ENCODE data around the gene KLHL22.
"Not testable (repeated sequence)": the region's sequence is repeated elsewhere in the genome, so short reads cannot be mapped to it uniquely, and the experiment has no call there.

KLHL22 gene, protein sequence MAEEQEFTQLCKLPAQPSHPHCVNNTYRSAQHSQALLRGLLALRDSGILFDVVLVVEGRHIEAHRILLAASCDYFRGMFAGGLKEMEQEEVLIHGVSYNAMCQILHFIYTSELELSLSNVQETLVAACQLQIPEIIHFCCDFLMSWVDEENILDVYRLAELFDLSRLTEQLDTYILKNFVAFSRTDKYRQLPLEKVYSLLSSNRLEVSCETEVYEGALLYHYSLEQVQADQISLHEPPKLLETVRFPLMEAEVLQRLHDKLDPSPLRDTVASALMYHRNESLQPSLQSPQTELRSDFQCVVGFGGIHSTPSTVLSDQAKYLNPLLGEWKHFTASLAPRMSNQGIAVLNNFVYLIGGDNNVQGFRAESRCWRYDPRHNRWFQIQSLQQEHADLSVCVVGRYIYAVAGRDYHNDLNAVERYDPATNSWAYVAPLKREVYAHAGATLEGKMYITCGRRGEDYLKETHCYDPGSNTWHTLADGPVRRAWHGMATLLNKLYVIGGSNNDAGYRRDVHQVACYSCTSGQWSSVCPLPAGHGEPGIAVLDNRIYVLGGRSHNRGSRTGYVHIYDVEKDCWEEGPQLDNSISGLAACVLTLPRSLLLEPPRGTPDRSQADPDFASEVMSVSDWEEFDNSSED

DNA sequence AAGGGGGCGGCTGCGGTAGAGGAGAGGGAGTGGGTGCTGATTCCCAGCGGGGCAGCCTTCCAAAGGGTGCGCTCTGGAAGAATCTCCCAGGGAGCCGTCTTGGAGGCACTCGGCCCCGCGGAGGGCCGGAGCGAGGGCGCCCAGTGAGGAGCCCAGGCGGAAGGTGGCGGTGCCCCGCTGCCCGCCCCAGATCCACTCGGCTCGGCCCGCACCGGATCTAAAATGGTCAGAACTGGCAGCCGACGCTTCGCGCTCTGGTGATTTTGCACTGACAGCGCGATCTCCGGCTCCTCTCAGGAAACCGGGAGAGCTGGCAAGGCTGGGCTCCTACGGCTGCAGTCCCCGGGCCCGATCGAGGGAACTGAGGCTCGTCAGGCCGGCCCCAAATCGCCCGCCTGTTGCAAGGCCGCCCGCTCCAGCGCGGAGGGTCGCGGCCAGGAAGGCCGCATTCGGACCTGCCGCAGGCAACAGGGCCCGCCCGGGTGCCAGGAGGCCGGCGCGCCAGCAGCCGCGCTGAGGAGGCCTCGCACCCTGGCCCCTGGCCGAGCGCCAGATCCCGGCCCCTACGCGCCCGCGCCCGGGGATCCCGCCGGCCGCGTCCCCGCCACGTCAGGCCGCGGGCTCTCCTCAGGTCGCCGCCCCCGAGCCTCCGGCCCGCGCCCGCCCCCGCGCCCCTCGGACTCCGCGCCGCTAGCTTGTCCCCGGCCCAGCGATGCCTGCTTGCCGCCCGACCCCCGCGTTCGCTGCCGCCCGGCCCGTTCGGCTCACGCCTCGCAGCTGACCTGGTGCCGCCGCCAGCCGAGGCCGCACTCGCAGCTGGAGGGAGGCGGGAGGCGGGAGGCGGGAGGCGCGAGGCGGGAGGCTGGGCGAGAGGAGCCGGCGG, at the start of gene KLHL22:
Gene KLHL22 (minus strand): TSS at position 818 of the 883 bp plus-strand sequence. CDS start 6,584 bp downstream, outside the sequence.
- DNase-seq (ENCODE audit: low read depth in 2 of 2) = no peak

DNA sequence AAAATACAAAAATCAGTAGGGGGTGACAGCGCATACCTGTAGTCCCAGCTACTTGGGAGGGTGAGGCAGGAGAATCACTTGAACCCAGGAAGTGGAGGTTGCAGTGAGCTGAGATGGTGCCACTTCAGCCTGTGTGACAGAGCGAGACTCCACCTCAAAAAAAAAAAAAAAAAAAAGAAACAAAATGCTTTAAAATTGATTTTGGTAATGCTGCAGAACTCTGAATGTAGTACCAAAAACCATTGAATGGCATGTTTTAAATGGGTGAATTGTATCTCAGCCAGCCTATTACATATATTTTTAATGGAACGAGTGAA, 49.7 kb upstream of the KLHL22 start:
- not testable (repeated sequence) for DNase-seq (ENCODE audit: low read depth in 2 of 2)

DNA sequence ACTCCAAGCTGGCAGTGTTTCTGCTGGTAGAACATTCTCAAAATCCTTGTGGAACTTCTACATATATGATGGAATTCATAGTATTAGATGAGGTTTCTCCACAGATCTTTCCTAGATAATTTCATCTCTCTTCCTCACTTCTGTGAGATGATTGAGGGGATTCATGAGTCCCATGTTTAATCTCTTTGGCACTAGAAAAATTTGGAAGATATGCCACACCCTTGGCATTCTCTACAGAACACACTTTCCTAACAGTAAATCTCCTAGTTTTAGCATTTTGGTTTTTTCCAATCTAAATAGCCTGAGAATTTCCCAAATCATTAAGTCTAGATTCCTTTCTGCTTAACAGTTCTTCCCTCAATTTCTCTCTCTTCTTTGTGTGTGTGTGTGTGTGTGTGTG, 47.1 kb upstream of the KLHL22 start:
- no peak for DNase-seq (ENCODE audit: low read depth in 2 of 2)

DNA sequence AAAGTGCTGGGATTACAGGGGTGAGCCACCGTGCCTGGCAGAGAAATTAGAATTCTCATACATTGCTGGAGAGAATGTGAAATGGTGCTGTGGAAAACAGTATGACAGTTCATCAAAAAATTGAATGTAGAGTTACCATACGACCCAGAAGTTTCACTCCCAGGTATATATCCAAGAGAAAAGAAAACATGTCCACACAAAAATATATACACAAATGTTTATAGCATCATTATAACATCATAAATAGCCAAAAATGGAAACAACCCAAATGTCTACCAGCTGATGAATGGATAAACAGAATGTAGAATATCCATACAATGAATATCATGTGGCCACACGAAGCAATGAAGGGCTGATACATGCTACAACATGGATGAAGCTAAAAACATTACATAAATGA, 46.5 kb upstream of the KLHL22 start:
- DNase-seq (ENCODE audit: low read depth in 2 of 2) = no peak

DNA sequence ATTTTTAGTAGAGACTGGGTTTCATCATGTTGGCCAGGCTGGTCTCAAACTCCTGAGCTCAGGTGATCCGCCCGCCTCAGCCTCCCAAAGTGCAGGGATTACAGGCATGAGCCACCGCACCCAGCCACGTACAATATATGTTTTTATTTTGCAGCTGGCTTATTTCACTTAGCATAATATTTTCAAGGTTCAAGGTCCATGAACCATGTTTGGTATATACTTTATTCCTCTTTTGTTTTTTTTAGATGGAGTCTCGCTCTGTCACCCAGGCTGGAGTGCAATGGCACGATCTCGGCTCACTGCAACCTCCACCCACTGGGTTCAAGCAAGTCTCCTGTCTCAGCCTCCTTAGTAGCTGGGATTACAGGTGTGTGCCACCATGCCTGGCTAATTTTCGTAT, 43.3 kb upstream of the KLHL22 start:
- DNase-seq (ENCODE audit: low read depth in 2 of 2) = not testable (repeated sequence)

DNA sequence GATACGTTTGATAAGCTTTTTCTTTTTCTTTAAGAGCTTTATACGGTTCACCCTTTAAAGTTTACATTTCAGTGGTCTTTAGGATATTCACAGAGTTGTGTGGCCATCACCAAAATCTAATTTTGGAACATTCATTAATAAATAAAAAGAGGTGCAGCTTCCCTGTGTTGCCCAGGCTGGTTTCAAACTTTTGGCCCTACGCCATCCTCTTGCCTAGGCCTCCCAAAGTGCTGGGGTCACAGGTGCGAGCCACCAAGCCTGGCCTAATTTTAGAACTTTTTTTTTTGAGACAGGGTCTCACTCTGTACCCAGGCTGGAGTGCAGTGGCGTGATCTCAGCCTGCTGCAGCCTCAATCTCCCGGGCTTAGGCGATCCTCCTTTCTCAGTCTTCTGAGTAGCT, 42.4 kb upstream of the KLHL22 start:
- DNase-seq (ENCODE audit: low read depth in 2 of 2) = no peak

DNA sequence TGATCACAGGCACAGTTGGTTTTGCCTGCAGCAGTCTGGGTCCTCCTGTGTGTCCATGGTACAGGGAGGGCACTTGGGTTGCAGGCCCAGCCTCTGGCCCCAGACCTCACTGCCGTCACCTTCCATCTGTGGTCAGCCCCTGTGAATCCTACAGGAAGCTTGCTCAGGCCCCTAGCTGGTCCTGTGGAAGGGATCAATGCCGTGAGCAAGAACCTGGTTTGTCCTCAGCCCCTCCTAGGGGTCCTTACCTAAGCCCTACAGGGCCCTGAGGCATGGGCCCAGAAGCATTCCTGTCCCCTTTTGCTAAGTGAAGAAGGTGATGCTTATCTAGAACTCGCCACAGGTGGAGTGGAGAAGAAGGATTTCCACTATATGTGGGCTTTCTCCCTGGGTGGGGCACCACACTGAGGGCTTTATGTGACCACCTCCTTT, 41.7 kb upstream of the KLHL22 start:
- no peak for DNase-seq (ENCODE audit: low read depth in 2 of 2)

DNA sequence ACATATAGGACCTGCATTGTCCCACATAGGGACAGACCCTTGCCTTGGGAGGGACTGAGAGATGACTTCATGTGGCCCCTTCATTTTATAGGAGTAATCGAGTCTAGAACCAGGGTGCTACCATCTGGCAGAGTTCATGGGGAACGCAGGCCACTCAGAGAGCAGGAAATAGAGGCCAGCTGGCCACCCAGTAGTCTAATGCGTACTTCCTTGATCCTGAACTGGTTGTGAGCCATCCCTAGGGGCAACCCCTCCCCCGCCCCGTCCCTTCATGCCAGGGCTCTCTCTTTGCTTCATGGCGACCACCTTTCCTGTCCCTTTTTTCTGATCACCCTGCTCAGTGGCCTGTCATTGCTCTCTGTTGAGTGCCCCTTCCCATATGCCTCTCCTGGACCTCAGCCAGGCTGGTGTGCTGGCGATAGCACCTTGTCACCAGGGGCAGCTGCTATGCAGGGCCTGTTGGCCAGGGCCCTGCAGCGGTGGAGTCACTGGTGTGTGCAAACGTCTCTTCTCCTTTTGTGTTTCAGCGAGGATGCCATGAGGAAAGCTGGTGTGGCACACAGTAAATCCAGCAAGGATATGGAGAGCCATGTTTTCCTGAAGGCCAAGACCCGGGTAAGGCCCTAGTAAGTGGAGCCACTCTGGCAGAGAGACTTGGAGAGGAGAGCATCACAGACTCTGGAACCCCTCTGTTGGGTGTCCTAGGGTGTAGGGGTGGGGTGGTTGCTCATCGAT, 41.2 kb upstream of the KLHL22 start:
- DNase-seq (ENCODE audit: low read depth in 2 of 2) = no peak

DNA sequence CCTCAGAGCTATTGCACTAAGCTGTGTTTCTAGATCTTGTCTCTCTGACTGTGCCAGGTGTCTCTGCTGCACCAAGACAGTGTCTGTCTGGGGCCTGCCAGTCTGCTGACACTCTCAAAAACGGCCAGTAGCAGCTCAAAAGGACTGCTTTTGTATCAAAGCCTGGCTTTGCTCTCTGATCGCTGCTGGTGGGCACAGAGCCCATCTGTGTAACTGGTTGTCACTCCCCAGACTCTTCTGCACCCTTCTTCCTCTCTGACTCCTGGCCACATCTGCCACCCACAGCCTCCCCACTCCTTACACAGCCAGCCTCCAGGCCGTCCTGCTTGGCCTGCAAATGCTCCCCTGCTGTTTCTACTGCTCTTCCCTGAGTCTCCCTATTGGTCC, 38.3 kb upstream of the KLHL22 start:
- no peak for DNase-seq (ENCODE audit: low read depth in 2 of 2)

DNA sequence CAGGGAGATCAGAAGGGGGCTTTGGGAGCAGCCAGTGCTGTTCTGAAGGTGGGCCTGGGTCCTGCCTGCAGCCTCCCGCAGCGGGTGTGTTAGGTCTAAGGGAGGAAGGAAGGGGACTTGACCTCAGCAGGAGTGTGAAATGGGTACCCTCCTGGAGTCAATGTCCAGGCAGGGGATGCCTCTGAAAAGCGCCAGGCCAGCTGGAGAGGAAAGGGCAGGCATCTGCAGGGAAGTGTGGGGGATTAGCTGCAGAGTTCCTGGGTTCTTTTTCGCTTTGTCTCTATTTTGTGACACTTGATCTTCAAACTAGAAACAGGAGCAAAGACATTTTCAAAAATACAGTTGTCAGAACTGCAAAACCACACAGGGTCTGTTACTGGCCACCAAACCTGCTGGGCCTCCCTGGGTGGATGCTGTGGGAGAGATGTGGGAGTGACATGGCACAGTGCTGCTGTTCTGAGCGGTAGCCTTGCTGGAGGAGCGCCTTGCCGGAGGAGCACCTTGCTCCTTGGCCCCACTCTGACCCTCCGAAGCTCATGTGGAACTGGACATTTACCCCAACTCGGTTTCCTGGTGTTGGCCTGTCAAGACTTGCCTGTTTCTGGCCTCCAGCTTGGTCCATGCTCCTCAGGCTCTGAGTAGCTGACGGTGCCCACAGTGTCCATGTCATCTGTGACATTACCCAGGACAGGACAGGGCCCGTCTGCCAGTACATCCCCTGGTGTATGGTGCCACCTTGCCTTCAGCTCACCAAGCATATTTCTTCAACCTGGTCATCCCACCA, 37.7 kb upstream of the KLHL22 start:
- DNase-seq (ENCODE audit: low read depth in 2 of 2) = no peak

DNA sequence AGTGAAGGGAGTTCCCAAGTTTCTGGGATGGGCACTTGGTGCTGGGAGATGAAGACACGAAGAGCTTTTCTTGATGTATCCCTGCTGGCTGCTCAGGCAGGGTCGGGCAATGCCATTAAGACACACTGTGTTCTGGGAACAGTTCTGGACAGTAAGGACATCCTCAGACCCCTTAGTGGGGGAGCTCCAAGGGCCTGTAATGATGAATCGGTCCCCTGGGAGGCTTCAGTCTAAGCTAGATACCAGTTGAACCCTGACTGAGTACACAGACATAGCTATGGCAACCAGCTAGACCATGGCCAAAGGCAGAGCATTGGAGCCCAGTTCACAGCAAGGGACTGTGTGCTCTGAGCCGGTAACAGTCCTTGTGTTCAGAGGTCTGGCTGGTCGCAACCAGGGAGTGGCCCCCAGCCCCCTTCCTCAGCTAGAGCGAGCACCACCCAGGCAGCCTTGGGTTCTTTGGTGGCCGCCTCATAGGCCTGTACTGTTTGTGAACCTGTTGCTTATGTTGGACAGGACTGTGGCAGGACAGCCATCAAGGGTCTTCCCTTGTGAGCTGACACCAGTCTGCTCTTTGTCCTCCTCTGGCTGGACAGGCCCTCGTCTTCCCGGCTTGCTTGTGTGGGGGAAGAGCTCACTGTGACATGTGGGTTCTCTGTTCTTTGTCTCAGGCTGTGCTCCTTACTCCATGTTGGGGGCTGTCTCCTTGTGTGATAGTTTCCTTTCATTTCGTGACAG, 36.8 kb upstream of the KLHL22 start:
- DNase-seq (ENCODE audit: low read depth in 2 of 2) = no peak

DNA sequence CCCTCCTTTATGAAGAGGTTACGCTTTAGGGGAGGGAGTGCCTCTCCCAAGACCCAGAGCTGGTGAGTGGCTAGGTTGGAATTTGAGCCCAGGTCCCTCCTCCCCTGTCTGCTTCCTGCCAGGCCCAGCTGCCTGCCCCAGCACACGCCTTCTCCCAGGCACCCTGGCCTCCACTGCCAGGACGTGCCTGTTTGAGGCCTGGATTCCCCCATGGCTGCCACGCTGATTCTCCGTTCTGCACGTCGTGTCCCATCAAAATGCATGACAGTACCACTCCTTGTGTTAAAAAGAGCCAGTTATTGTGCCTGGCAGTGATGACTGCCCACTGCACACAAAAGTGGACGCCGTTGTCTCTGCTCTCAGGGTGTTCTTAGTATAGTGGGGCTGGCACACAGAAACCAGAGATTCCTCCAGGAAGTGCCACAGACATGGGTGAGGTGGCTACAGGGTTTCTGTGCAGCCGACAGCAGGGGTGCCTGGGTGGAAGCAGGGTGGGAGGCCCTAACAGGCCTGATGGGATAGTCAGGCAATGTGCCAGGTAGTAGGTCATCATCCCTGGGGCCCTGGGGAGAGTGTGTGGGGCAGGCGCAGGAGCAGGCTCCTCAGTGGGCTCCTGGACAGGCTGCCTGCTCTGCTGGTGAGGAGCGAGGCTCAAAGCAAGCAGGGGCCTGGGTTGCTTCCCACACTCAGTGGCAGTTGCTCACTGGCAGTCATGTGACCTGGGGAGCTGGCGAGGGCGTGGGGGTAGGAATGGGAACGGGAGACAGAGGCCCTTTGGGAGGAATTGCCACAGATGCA, 36.0 kb upstream of the KLHL22 start:
- DNase-seq (ENCODE audit: low read depth in 2 of 2) = no peak

DNA sequence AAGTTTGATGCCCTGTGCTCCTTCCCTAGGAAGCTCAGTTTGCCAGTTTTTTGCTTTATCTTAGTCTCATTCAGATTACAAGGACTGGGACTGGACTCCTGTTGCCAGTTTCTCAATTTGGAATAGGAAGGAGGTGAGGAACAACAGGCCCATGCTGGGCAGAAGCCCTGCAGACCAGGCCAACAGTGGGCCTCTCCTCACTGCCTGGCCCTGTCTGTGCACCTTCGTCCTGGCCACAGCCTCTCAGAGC, 35.5 kb upstream of the KLHL22 start:
- no peak for DNase-seq (ENCODE audit: low read depth in 2 of 2)

DNA sequence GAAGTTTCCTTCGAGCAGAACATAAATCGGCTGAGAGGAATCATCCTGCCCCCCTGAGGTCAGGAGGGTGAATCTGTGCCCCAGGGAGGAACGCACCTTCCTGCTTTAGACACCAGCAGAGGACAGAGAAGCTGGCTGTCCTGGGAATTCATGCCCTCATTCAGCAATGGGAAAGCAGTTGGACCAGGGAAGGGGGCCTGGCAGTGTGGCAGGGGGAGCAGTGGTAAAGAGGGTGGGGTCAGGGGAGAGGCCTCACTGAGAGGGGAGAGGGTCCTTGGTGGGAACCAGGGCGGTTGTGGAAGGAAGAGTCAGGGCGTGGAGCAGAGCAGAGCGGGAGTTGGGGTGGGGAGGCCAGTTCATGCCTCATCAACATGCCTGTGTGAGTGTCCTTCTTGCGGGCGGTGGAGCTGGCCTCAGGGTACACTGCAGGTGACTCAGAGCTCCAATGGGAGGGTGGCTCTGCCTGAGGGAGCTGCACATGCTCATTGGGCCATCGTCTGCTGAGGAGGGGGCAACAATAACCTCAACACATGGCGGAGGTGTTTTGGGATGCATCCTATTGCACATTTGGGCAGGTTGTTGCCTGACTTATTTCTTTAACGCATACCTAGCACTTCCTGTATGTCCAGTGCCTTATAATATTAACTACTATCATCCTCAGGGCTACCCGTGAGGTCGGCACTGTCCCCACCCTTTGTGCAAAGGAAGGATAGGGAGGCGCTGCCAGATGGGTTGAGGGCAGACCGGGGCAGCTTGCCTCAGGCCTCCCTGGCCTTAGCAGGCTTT, 35.0 kb upstream of the KLHL22 start:
- DNase-seq (ENCODE audit: low read depth in 2 of 2) = no peak

DNA sequence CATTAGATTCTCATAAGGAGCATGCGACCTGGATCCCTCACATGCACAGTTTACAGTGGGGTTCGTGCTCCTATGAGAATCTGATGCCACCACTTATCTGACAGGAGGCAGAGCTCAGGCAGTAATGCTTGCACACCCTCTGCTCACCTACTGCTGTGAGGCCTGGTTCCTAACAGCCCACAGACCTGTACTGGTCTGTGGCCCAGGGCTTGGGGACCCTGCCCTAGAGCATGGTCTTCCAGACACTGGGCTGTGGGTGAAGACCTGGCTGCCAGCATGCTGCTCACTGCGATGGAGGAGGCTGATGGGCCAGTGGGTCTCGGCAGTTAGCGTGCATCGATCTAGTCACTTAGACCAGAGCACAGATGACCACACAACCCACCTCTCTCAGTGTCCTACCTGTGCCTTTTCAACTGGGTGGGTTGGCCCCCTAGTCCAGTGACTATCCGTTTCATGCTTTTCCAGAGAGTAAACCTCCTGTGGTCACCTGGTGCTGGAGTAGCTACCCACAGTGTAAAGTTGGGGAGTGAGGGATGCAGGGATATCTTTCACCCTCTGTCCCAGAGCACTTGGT, 32.9 kb upstream of the KLHL22 start:
- DNase-seq (ENCODE audit: low read depth in 2 of 2) = no peak

DNA sequence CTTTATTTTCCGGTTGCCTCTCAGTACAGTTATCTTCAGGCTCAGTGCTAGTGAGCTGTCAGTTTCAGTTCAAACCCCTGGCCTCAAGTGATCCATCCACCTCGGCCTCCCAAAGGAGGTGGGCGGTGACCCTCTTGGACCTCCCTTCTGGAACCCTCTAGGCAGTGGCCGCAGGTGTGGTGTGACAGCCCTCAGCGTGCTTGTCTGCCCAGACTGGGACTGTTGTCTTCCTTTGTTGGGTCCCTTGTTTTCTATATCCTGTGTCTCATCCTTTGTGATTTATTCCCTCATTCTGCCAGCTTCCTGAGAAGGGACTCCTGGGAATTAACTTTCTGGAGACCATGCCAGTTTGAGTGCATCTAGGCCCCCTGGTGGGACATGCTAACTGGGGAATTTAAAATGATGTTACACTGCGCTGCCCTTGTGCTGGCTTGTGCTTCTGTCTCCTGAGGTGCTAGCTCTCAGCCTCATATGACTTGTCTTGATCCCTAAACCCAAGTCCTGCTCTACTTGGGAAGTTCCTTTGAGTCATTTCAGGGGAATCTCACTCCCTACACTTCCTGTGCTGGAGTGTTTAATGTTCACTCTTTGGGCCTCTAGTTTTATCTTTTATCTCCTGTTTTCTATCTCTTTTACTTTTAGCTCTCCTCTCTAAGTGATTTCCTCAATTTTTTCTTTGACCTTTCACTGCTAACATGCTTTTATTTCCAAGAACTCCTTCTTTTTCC, 31.2 kb upstream of the KLHL22 start:
- DNase-seq (ENCODE audit: low read depth in 2 of 2) = no peak

DNA sequence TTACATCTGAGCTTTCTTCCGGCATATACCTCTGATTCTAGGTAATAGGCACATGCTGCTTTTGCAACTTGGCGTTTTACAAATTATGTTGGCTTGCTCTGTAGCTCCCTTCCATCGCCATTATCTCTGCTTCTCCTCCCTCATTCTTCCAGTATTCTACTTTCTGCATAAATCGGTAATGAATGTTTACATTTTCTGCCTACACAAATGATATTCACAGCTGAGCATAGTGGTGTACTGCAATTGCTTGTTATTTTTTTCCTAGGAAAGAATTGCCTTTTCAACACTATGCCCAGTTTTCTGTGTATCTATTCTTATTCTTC, 30.7 kb upstream of the KLHL22 start:
- no peak for DNase-seq (ENCODE audit: low read depth in 2 of 2)

DNA sequence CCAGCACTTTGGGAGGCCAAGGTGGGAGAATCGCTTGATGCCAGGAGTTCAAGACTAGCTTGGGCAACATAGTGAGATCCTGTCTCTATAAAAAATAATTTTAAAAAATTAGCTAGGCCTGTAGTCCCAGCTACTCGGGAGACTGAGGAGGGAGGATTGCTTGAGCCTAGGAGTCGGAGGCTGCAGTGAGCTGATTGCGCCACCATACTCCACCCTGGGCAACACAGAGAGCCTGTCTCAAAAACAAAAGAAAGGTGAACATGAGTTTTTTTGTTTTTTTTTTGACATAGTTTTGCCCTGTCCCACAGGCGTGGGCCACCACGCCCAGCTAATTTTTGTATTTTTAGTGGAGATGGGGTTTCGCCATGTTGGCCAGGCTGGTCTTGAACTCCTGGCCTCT, 29.5 kb upstream of the KLHL22 start:
- DNase-seq (ENCODE audit: low read depth in 2 of 2) = no peak

Measured in stimulated activated CD8-positive, alpha-beta memory T cell treated with anti-CD3 and anti-CD28 coated beads, Interleukin-15, amount 100 ng/mL, for 4 hours (primary cell).